Kidney epithelial cell (primary cell): ENCODE measurements around the gene NPTXR. TPM values are rescaled to one million over a fixed set of nuclear protein-coding genes. Genes with fewer than 3 reads are reported as not detected.

ENCODE experiments used
- DNase-seq: peaks from one replicate; pipeline ENCODE4 v3.0.0-alpha.2; 2010; ENCODE audit warnings: low read depth
- H3K27me3 ChIP-seq: 2 replicates; pipeline ENCODE4 v1.6.0; 2011; ENCODE audit warnings: low read length; ENCODE audit not compliant: control insufficient read depth, insufficient read depth
- H3K36me3 ChIP-seq: 2 replicates; pipeline ENCODE4 v1.5.1; 2011; ENCODE audit warnings: low read length; ENCODE audit not compliant: control insufficient read depth, insufficient read depth
- H3K4me3 ChIP-seq: 2 replicates; pipeline ENCODE4 v1.5.1; 2011; ENCODE audit warnings: low read depth, mild to moderate bottlenecking, control low read depth, low read length
- CTCF ChIP-seq: IDR thresholded peaks from 2 replicates; pipeline ENCODE4 v1.5.1; 2011; ENCODE audit warnings: mild to moderate bottlenecking, moderate library complexity, low read length, control low read depth, inconsistent platforms; ENCODE audit not compliant: insufficient read depth, poor library complexity, severe bottlenecking
- total RNA-seq: library from RNA; depleted of rRNA; stranded (reverse); fragments of >200 nt; gene quantifications from 2 replicates; pipeline ENCODE4 v1.2.3, GENCODE V29; 2015

The NPTXR gene
- total RNA-seq, 1 donor from 2014 or later: 2.4 TPM

GRCh38 chr22:38870791-38871359 is 27.0 kb upstream of the NPTXR start:
- TF ChIP-seq CTCF: no peak
- no peaks in the 10 kb centered on the region for H3K27me3 ChIP-seq
- DNase-seq: no peak
- H3K36me3 ChIP-seq: peaks cover 2% of the 10 kb centered on the region
- H3K4me3 ChIP-seq: peak overlapping the region; percentile 76

- H3K36me3 ChIP-seq: peaks cover 2% of the 10 kb centered on the region
- no peak for DNase-seq
- TF ChIP-seq CTCF: peak; percentile 96
- H3K27me3 ChIP-seq: no peaks in the 10 kb centered on the region
- H3K4me3 ChIP-seq: peak overlapping the region; percentile 2
Observed at GRCh38 chr22:38870312-38870741, 26.5 kb upstream of the NPTXR start.

GRCh38 chr22:38869663-38870062 is 25.8 kb upstream of the NPTXR start:
- no peak for TF ChIP-seq CTCF
- no peaks in the 10 kb centered on the region for H3K27me3 ChIP-seq
- no peak overlapping the region for H3K4me3 ChIP-seq
- no peak for DNase-seq
- peaks cover 2% of the 10 kb centered on the region for H3K36me3 ChIP-seq

- H3K4me3 ChIP-seq: no peak overlapping the region
- TF ChIP-seq CTCF: peak; percentile 94
- DNase-seq: no peak
Observed at GRCh38 chr22:38868886-38869381, 25.1 kb upstream of the NPTXR start.

GRCh38 chr22:38868286-38868721 is 24.5 kb upstream of the NPTXR start:
- DNase-seq: no peak
- Histone ChIP-seq H3K36me3 (peaks cover 2% of the 10 kb centered on the region), H3K27me3 (no peaks in the 10 kb centered on the region), H3K4me3 (no peak overlapping the region)
- no peak for TF ChIP-seq CTCF

More at GRCh38 chr22:38868886-38869381, 25.1 kb upstream of the NPTXR start:
- H3K36me3 ChIP-seq: peaks cover 2% of the 10 kb centered on the region
- no peaks in the 10 kb centered on the region for H3K27me3 ChIP-seq
